ENCODE results near the gene GSAP. TPM values are rescaled to one million over a fixed set of nuclear protein-coding genes. Genes with fewer than 3 reads are reported as not detected.
A peak's percentile ranks its signal among the peaks of the same experiment; 100 is the strongest.

GSAP gene
- total and polyA plus RNA-seq, 2 of the 4 experiments (the other 2 are of a cell fraction) = 1.6 to 1.8 TPM

- Histone ChIP-seq H4K8ac (ENCODE audit: low read depth in 2 of 2, low read length in 2 of 2) (no peak overlapping the region), H3K9ac (ENCODE audit: low read depth, low read length) (no peak overlapping the region), H3K56ac (ENCODE audit: extremely low read depth, insufficient read depth, low read length) (no peak overlapping the region), H2BK20ac (ENCODE audit: low read depth, low read length) (no peak overlapping the region; the same call in 1 of the 2 replicates), H2AK9ac (replicated peaks; ENCODE audit: low read depth, low read length, poor library complexity) (no peak overlapping the region), H3K79me1 (ENCODE audit: low read depth in 1 of 2, low read length in 2 of 2) (0 out of 4 replicates have a peak, but pooled peaks cover 0 to 4% of the 10 kb centered on the region in 2 experiments), H3K4me3 (ENCODE audit: insufficient read depth, low read depth, low read length) (no peak overlapping the region), H3K23ac (ENCODE audit: low read depth, low read length) (peak overlapping the region; percentile 53; the same call in 1 of the 2 replicates), H3K27ac (ENCODE audit: insufficient read depth, low read length) (no peak overlapping the region), H3K9me1 (ENCODE audit: insufficient read depth, low read length) (peaks cover 8% of the 10 kb centered on the region), H2BK15ac (ENCODE audit: low read depth, low read length) (no peak overlapping the region), H4K20me1 (ENCODE audit: insufficient read depth, low read length) (no peaks in the 10 kb centered on the region), H3K27me3 (ENCODE audit: control insufficient read depth, insufficient read depth, low read length) (no peaks in the 10 kb centered on the region), H3K18ac (ENCODE audit: low read depth, low read length) (no peak overlapping the region), H3K4me1 (ENCODE audit: control insufficient read depth, insufficient read depth, low read length) (peaks cover 7% of the 10 kb centered on the region), H3K4ac (ENCODE audit: low read depth, low read length) (0 out of 2 replicates have a peak overlapping the region, but pooled peaks have one; percentile 12), H2BK5ac (ENCODE audit: low read depth, low read length, poor library complexity, severe bottlenecking) (no peak overlapping the region), H2BK120ac (ENCODE audit: low read depth, low read length) (0 out of 2 replicates have a peak overlapping the region, but pooled peaks have one; percentile 10), H3K9me3 (ENCODE audit: control insufficient read depth, insufficient read depth, low read length) (no peaks in the 10 kb centered on the region), H4K91ac (ENCODE audit: insufficient read depth, low read depth, low read length) (no peak overlapping the region), H3K4me2 (ENCODE audit: low read depth, low read length) (no peak overlapping the region), H3K36me3 (ENCODE audit: control insufficient read depth, insufficient read depth, low read length) (no peaks in the 10 kb centered on the region), H3K14ac (replicated peaks; ENCODE audit: low read depth, low read length) (no peak overlapping the region), H2AK5ac (ENCODE audit: low read depth, low read length) (peak overlapping the region; percentile 59; the same call in 1 of the 2 replicates), H2AFZ (replicated peaks; ENCODE audit: low read length, poor library complexity) (no peak overlapping the region), H4K5ac (ENCODE audit: low read depth, low read length) (no peak overlapping the region)
- ATAC-seq (ENCODE audit: low read depth) (no peak), DNase-seq (no peak)
- TF ChIP-seq CEBPB (IDR thresholded peaks at IDR 0.05; ENCODE audit: low read depth, low read length) (no peak), RAD21 (IDR thresholded peaks at IDR 0.05; ENCODE audit: low read length) (no peak), POLR2A (IDR thresholded peaks at IDR 0.05; ENCODE audit: low read depth, low read length) (no peak), BHLHE40 (IDR thresholded peaks at IDR 0.05; ENCODE audit: low read depth, low read length) (no peak), CHD1 (IDR thresholded peaks at IDR 0.05; ENCODE audit: low read depth, low read length) (no peak), MXI1 (IDR thresholded peaks at IDR 0.05; ENCODE audit: borderline replicate concordance, low read depth, low read length) (no peak), FOS (IDR thresholded peaks at IDR 0.05; ENCODE audit: low read depth, low read length) (no peak), CTCF (conservative IDR thresholded peaks at IDR 0.05; ENCODE audit: low read depth, low read length) (no peak), ELK1 (IDR thresholded peaks at IDR 0.05; ENCODE audit: borderline replicate concordance, low read depth, low read length) (no peak), MAZ (IDR thresholded peaks at IDR 0.05; ENCODE audit: borderline replicate concordance, low read depth, low read length) (no peak), NFE2L2 (IDR thresholded peaks at IDR 0.05; ENCODE audit: low read depth, low read length) (no peak), MAFK (IDR thresholded peaks at IDR 0.05; ENCODE audit: low read depth, low read length) (no peak), RCOR1 (IDR thresholded peaks at IDR 0.05; ENCODE audit: insufficient replicate concordance, low read length) (no peak), USF2 (IDR thresholded peaks at IDR 0.05; ENCODE audit: low read depth, low read length) (no peak), SMC3 (IDR thresholded peaks at IDR 0.05; ENCODE audit: low read depth, low read length) (no peak), RFX5 (IDR thresholded peaks at IDR 0.05; ENCODE audit: low read depth, low read length) (no peak)
- POLR2A ChIA-PET (ENCODE audit: unreplicated experiment) = no interaction called here
- intact Hi-C loops (cut with micrococcal nuclease) = no loop called here
- CTCF ChIA-PET = no interaction called here
- BruUV-seq (replicated peaks) = no TSS peak
- dilution Hi-C loops (cut with HindIII; ENCODE audit: low sequenced_read_pairs, unreplicated experiment) = no loop called here
- 60% methylated on average over 1 of the region's 1 CpG; no CpG with 5 or more reads in 1 of the 2 experiments for WGBS, 2 experiments (ENCODE audit: extremely low coverage in 2 of 2, insufficient read length in 1 of 2)
- in situ Hi-C loops (cut with MboI; ENCODE audit: low sequenced_read_pairs) = no loop called here
Observed at GRCh38 chr7:77447616-77448015, 31.5 kb upstream of the GSAP start.

All from IMR-90 (cell line).